GM12873 (cell line): ENCODE measurements around the gene SLC17A5.

ENCODE experiments used
- TF ChIP-seq, protein P1 (sequence below): IDR thresholded peaks from 2 replicates; pipeline ENCODE4 v1.5.1; 2012; ENCODE audit warnings: low read depth, mild to moderate bottlenecking, moderate library complexity, low read length, control low read depth; ENCODE audit not compliant: insufficient read depth; ENCODE audit errors: missing control alignments

The SLC17A5 gene

DNA sequence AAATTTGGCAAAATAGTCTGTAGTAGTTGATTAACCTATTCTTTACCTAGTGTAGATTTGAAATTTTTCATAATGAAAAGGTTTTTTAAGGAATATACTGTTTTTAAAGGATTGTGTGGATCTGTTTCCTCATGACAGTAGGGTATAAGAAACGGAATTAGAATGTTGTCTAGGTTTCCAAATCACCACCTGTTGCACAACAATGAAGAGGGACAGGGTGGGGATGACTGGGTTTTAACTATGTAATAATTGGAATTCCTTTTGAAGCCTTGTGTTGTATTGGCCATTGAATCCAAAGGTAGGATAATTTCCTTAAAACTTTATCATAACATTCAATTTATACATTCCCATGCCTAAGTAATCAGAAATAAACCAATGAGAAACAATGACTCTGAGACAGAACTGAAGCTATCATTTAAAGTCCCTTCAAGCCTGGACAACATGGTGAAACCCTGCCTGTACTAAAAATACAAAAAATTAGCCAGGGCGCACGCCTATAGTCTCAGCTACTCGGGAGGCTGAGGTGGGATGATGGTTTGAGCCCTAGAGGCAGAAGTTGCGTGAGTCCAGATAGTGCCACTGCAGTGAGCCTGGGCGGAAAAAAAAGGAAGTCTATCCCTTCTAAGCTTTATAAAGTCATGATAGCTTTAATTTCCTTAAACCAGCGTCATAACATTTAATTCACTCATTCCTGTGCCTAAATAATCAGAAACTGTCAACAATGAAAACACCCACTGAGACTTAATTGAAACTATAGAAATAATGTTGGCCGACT is 18.3 kb upstream of the SLC17A5 start:
- TF ChIP-seq, protein P1, sequence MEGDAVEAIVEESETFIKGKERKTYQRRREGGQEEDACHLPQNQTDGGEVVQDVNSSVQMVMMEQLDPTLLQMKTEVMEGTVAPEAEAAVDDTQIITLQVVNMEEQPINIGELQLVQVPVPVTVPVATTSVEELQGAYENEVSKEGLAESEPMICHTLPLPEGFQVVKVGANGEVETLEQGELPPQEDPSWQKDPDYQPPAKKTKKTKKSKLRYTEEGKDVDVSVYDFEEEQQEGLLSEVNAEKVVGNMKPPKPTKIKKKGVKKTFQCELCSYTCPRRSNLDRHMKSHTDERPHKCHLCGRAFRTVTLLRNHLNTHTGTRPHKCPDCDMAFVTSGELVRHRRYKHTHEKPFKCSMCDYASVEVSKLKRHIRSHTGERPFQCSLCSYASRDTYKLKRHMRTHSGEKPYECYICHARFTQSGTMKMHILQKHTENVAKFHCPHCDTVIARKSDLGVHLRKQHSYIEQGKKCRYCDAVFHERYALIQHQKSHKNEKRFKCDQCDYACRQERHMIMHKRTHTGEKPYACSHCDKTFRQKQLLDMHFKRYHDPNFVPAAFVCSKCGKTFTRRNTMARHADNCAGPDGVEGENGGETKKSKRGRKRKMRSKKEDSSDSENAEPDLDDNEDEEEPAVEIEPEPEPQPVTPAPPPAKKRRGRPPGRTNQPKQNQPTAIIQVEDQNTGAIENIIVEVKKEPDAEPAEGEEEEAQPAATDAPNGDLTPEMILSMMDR, result no peak

DNA sequence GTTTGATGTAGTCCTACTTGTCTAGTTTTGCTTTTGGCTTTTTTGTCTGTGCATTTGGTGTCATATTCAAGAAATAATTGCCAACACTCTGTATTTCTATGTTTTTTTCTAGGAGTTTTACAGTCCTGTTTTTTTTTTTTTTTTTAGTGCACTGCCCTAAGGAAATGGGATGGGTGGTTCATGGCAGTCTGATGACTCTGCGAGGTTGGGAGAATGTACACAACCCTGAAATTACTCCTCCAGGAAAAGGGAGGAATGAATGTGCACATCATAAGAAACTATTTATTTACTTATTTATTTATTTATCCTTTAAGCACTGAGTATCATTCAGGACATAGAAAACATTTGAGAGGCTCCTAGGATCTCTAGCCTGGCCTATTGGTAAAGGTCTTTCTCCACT is 15.2 kb upstream of the SLC17A5 start:
- TF ChIP-seq, protein P1, result no peak

GRCh38 chr6:73667798-73668197 is 14.0 kb upstream of the SLC17A5 start:
- TF ChIP-seq, protein P1, result no peak

- TF ChIP-seq, protein P1, result no peak
Observed at GRCh38 chr6:73666393-73666792, 12.6 kb upstream of the SLC17A5 start.

DNA sequence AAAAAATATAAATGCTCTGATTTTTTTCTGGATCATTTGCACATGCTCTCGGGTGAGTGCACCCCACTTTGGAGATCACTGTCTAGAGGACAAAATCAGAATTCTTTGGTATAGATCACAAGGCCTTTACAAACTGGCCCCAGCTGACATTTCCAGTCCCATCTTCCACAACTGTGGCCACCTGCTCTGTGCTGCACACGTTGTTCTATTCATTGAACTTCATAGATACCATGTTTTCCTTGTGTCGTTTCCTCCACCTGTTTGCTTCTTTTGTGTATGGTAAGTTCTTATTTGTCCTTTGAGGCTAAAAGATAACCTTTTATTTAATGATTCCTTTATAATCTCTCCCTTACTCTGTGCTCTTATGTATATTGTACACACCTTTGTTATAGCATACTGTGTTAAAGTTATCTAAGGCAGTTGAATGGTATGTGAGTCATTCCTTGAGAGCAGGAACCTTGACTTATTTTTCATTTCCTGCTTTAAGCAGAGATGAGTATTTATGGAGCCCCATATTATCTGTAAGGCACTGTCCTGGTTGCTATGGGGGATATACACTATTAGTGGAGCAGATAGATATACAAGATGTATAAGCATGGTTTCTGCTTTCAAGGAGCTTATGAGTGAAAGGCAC is 12.0 kb upstream of the SLC17A5 start:
- TF ChIP-seq, protein P1, result no peak

- TF ChIP-seq, protein P1, result no peak
Observed at GRCh38 chr6:73664701-73665100, 10.9 kb upstream of the SLC17A5 start.

- TF ChIP-seq, protein P1, result no peak
Observed at GRCh38 chr6:73657201-73657600, 3.4 kb upstream of the SLC17A5 start.
